K562 (cell line): Measurements from ENCODE around the gene COA3. TPM values are rescaled to one million over a fixed set of nuclear protein-coding genes. Genes with fewer than 3 reads are reported as not detected.

Experiments used
- ATAC-seq: fragments of 200-7000 bp; cut with Tn5 transposase; 3 replicates; pipeline ENCODE4 v1.9.1; 2020; ENCODE audit warnings: moderate library complexity
- BruUV-seq: library from RNA; stranded (reverse); fragments of 400-500 nt; replicated peaks from 2 replicates; lab custom pipeline; 2021; lab: Mats Ljungman, UMichigan
- CTCF ChIA-PET: fragments of 300-600 bp; formaldehyde crosslinking; extraction: SDS; loops from one replicate; lab custom pipeline; 2021; ENCODE audit warnings: low intra/inter-chr PET ratio; lab: Yijun Ruan, JAX
- POLR2A ChIA-PET: fragments of 300-600, 350-650 bp; sonication (Branson Sonifier 250); formaldehyde crosslinking; extraction: SDS; loops from one replicate; lab custom pipeline; 2021; ENCODE audit warnings: antibody characterized with exemption, inconsistent platforms; lab: Yijun Ruan, JAX
- DNase-seq, 4 experiments: peaks; one replicate each; pipeline versions ENCODE4 v3.0.0 to v3.0.0-alpha.2; 2011 to 2018; ENCODE audit warnings: low spot score in 3 of 4, mixed read lengths in 3 of 4; ENCODE audit errors: extremely low read depth in 1 of 4
- FAIRE-seq: peaks from 2 replicates; lab custom pipeline; 2011; peaks lifted over from hg19 to GRCh38; lab: Jason Lieb, UNC
- H2AFZ ChIP-seq: 2 replicates; pipeline ENCODE4 v1.6.0; 2011; ENCODE audit warnings: low read depth, low read length, control low read depth, inconsistent platforms
- H3K27ac ChIP-seq: fragments of 200-600 bp; 3 replicates; pipeline ENCODE4 v1.8.0; 2011; ENCODE audit warnings: low read depth, mild to moderate bottlenecking, control low read depth, inconsistent platforms, low read length, moderate library complexity, mixed read lengths; ENCODE audit errors: extremely low read depth
- H3K27me3 ChIP-seq, 2 experiments: fragments of 300-600 bp in 1 of 2; 2 replicates in 1 of 2; 3 replicates in 1 of 2; pipeline versions ENCODE4 v1.6.0 to v1.8.0; 2011; ENCODE audit warnings: inconsistent platforms in 2 of 2, low read length in 2 of 2, mild to moderate bottlenecking in 1 of 2, mixed read lengths in 1 of 2, moderate library complexity in 1 of 2; ENCODE audit not compliant: control insufficient read depth in 2 of 2, insufficient read depth in 2 of 2
- H3K36me3 ChIP-seq: fragments of 300-600 bp; 3 replicates; pipeline ENCODE4 v1.8.0; 2011; ENCODE audit warnings: mild to moderate bottlenecking, low read length, inconsistent platforms; ENCODE audit not compliant: control insufficient read depth, insufficient read depth
- H3K4me1 ChIP-seq, 2 experiments: fragments of 200-600 bp in 1 of 2; replicated peaks in 1 of 2; 2 replicates in 1 of 2; 3 replicates in 1 of 2; pipeline versions ENCODE4 v1.5.1 to v1.8.0; 2011; ENCODE audit warnings: inconsistent platforms in 2 of 2, low read length in 2 of 2, mild to moderate bottlenecking in 1 of 2, mixed read lengths in 1 of 2, moderate library complexity in 1 of 2; ENCODE audit not compliant: control insufficient read depth in 2 of 2, insufficient read depth in 2 of 2
- H3K4me2 ChIP-seq: 2 replicates; pipeline ENCODE4 v1.6.1; 2011; ENCODE audit warnings: low read length, control low read depth, inconsistent platforms, mixed read lengths; ENCODE audit not compliant: insufficient read depth
- H3K4me3 ChIP-seq: fragments of 200-600 bp; sonication (generic), shearing (Covaris generic); 2 replicates; pipeline ENCODE4 v1.5.1; 2016; ENCODE audit warnings: control low read depth, inconsistent platforms
- H3K79me2 ChIP-seq: fragments of 200-600 bp; 3 replicates; pipeline ENCODE4 v1.8.0; 2011; ENCODE audit warnings: low read length, inconsistent platforms; ENCODE audit not compliant: control insufficient read depth, insufficient read depth
- H3K9ac ChIP-seq, 2 experiments: 2 replicates each; pipeline versions ENCODE4 v1.6.0 to v1.6.1; 2011; ENCODE audit warnings: low read depth in 2 of 2, low read length in 2 of 2, control low read depth in 1 of 2, inconsistent platforms in 1 of 2, mild to moderate bottlenecking in 1 of 2, mixed read lengths in 1 of 2; ENCODE audit not compliant: insufficient read depth in 1 of 2
- H3K9me1 ChIP-seq: one replicate; pipeline ENCODE4 v1.6.0; 2011; ENCODE audit warnings: inconsistent platforms, mild to moderate bottlenecking, low read length, moderate library complexity; ENCODE audit not compliant: control insufficient read depth, insufficient read depth
- H3K9me3 ChIP-seq: replicated peaks from 2 replicates; pipeline ENCODE4 v1.5.1; 2011; ENCODE audit warnings: low read depth, low read length, inconsistent platforms; ENCODE audit not compliant: control insufficient read depth, insufficient read depth
- H4K20me1 ChIP-seq: replicated peaks from 2 replicates; pipeline ENCODE4 v1.6.1; 2011; ENCODE audit warnings: low read length, inconsistent platforms, mixed read lengths; ENCODE audit not compliant: control insufficient read depth, insufficient read depth
- WGBS: fragments of 100-300 bp; shearing (Covaris generic); methylation state at CpG from one replicate; pipeline ENCODE4 v1.1.6; 2016; ENCODE audit warnings: low coverage, mixed read lengths; ENCODE audit not compliant: insufficient coverage; ENCODE audit errors: missing lambda C conversion rate; 5-methylcytosine and 5-hydroxymethylcytosine counted together
- in situ Hi-C: fragments of 300-500 bp; cut with MboI; formaldehyde crosslinking; loops from 4 replicates; pipeline ENCODE4 v1.15.0; 2018; ENCODE audit warnings: inconsistent platforms, mixed read lengths
- intact Hi-C: fragments of 100-400 bp; cut with micrococcal nuclease; formaldehyde crosslinking; loops from 2 replicates; pipeline ENCODE4 v1.14.2; 2022
- polyA plus RNA-seq, 8 experiments: library from polyadenylated mRNA; depleted of rRNA in 4 of 8; stranded (reverse) in 5 of 8; unstranded in 3 of 8; fragments of >200 nt; fragmentation: Nextera tagmentation in 2 of 8; fragmentation: Illumina TruSeq in 1 of 8; extraction: Ambion mirVana in 2 of 8; extraction: Trizol in 1 of 8; gene quantifications; 2 replicates each; pipeline versions ENCODE4 v1.2.1 to v1.2.3, GENCODE V29; 2011 to 2014; ENCODE audit warnings: inconsistent platforms in 1 of 8, missing spikeins in 1 of 8
- total RNA-seq, 7 experiments: library from RNA; depleted of rRNA in 6 of 7; stranded (reverse); fragments of >200 nt in 6 of 7; fragmentation: Illumina TruSeq in 2 of 7; extraction: Trizol in 2 of 7; gene quantifications; 2 replicates each; pipeline versions ENCODE4 v1.2.1 to v1.2.3, GENCODE V29; 2011 to 2021; ENCODE audit warnings: low replicate concordance in 1 of 7
- TF ChIP-seq, protein P1 (sequence below): fragments of 250-450 bp; sonication (Bioruptor Pico); IDR thresholded peaks from 2 replicates; pipeline ENCODE4 v1.5.1; 2021; ENCODE audit warnings: mild to moderate bottlenecking
- TF ChIP-seq, protein P2 (sequence below): sonication (generic); formaldehyde crosslinking; IDR thresholded peaks from 2 replicates; pipeline ENCODE4 v1.8.1; 2022; ENCODE audit warnings: missing genetic modification reagents
- TF ChIP-seq, protein P3 (sequence below): fragments of 450-650 bp; IDR thresholded peaks from 2 replicates; pipeline ENCODE4 v1.6.1; 2016; ENCODE audit warnings: mild to moderate bottlenecking
- TF ChIP-seq, protein P4 (sequence below): conservative IDR thresholded peaks from 2 replicates; pipeline ENCODE4 v1.6.1; 2011; ENCODE audit warnings: low read depth, mild to moderate bottlenecking, low read length; ENCODE audit not compliant: control insufficient read depth

COA3 gene
- total and polyA plus RNA-seq, 9 of the 15 experiments (the other 6 are each of a cell fraction or from before 2014, with no cell fraction given) = 49.6 to 153 (median 61.4) TPM

DNA sequence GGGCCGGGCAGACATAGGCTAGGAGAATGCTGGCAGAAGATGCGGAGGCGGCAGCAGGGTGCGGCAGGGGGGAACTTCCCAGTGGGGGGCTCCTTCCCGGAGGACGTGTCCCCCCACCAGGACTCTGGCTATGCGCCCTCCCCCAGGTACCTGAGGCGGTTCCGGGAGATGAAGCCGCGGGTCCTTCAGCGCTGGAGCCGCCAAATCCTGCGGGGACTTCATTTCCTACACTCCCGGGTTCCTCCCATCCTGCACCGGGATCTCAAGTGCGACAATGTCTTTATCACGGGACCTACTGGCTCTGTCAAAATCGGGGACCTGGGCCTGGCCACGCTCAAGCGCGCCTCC lies 14.7 kb downstream of the COA3 start (continued):
- TF ChIP-seq, protein P1, sequence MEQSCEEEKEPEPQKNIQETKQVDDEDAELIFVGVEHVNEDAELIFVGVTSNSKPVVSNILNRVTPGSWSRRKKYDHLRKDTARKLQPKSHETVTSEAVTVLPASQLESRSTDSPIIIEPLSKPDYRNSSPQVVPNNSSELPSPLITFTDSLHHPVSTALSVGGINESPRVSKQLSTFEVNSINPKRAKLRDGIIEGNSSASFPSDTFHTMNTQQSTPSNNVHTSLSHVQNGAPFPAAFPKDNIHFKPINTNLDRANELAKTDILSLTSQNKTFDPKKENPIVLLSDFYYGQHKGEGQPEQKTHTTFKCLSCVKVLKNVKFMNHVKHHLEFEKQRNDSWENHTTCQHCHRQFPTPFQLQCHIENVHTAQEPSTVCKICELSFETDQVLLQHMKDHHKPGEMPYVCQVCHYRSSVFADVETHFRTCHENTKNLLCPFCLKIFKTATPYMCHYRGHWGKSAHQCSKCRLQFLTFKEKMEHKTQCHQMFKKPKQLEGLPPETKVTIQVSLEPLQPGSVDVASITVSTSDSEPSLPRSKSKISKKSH (CRISPR knock-in tag) = no peak

- no TSS peak for BruUV-seq
- ATAC-seq (no peak), DNase-seq (no peak), FAIRE-seq (no peak)
- peak overlapping the region in 1 of 2 experiments; percentile 98; a peak in 2 of 4 replicates for H3K9ac ChIP-seq
- H2AFZ ChIP-seq = no peak overlapping the region
- H4K20me1 ChIP-seq = no peaks in the 10 kb centered on the region
- TF ChIP-seq, protein P2, sequence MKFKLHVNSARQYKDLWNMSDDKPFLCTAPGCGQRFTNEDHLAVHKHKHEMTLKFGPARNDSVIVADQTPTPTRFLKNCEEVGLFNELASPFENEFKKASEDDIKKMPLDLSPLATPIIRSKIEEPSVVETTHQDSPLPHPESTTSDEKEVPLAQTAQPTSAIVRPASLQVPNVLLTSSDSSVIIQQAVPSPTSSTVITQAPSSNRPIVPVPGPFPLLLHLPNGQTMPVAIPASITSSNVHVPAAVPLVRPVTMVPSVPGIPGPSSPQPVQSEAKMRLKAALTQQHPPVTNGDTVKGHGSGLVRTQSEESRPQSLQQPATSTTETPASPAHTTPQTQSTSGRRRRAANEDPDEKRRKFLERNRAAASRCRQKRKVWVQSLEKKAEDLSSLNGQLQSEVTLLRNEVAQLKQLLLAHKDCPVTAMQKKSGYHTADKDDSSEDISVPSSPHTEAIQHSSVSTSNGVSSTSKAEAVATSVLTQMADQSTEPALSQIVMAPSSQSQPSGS = no peak
- TF ChIP-seq, protein P3, sequence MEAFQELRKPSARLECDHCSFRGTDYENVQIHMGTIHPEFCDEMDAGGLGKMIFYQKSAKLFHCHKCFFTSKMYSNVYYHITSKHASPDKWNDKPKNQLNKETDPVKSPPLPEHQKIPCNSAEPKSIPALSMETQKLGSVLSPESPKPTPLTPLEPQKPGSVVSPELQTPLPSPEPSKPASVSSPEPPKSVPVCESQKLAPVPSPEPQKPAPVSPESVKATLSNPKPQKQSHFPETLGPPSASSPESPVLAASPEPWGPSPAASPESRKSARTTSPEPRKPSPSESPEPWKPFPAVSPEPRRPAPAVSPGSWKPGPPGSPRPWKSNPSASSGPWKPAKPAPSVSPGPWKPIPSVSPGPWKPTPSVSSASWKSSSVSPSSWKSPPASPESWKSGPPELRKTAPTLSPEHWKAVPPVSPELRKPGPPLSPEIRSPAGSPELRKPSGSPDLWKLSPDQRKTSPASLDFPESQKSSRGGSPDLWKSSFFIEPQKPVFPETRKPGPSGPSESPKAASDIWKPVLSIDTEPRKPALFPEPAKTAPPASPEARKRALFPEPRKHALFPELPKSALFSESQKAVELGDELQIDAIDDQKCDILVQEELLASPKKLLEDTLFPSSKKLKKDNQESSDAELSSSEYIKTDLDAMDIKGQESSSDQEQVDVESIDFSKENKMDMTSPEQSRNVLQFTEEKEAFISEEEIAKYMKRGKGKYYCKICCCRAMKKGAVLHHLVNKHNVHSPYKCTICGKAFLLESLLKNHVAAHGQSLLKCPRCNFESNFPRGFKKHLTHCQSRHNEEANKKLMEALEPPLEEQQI = no peak
- TF ChIP-seq, protein P4, sequence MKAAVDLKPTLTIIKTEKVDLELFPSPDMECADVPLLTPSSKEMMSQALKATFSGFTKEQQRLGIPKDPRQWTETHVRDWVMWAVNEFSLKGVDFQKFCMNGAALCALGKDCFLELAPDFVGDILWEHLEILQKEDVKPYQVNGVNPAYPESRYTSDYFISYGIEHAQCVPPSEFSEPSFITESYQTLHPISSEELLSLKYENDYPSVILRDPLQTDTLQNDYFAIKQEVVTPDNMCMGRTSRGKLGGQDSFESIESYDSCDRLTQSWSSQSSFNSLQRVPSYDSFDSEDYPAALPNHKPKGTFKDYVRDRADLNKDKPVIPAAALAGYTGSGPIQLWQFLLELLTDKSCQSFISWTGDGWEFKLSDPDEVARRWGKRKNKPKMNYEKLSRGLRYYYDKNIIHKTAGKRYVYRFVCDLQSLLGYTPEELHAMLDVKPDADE = 0 out of 2 replicates have a peak, but pooled peaks have one; percentile 4
- no peak overlapping the region for H3K4me2 ChIP-seq
- 88% methylated on average over 9 of the region's 9 CpGs for WGBS
- no peaks in the 10 kb centered on the region for H3K9me1 ChIP-seq
- H3K4me3 ChIP-seq = no peak overlapping the region
- H3K4me1 ChIP-seq = peaks cover 28 to 79% of the 10 kb centered on the region in 2 experiments; a peak in 4 of 5 replicates
- no peaks in the 10 kb centered on the region for H3K27me3 ChIP-seq
- peaks cover 33% of the 10 kb centered on the region for H3K79me2 ChIP-seq
- POLR2A ChIA-PET = interaction anchor here (0.7 to 5.2 kb wide), 3 partner anchors 10 to 36 kb away, joined by 3 to 47 read pairs (median 4); partner anchors contain the start of genes CNTD1, COA3 and VPS25
- CTCF ChIA-PET = no interaction called here
- H3K36me3 ChIP-seq = peaks cover 73% of the 10 kb centered on the region
- intact Hi-C loops = no loop called here
- no peaks in the 10 kb centered on the region for H3K9me3 ChIP-seq
- in situ Hi-C loops = no loop called here
- no peak overlapping the region for H3K27ac ChIP-seq
These were observed 15.3 kb downstream of the COA3 start for GRCh38 chr17:42783062-42783790.
